Middle frontal gyrus (tissue), 1 donor: ENCODE measurements around the gene SLC8A1.

Source experiments
- DNase-seq: peaks from one replicate; pipeline ENCODE4 v3.0.0-alpha.2; 2015; ENCODE audit warnings: low spot score; ENCODE audit errors: extremely low spot score

SLC8A1 gene

DNA sequence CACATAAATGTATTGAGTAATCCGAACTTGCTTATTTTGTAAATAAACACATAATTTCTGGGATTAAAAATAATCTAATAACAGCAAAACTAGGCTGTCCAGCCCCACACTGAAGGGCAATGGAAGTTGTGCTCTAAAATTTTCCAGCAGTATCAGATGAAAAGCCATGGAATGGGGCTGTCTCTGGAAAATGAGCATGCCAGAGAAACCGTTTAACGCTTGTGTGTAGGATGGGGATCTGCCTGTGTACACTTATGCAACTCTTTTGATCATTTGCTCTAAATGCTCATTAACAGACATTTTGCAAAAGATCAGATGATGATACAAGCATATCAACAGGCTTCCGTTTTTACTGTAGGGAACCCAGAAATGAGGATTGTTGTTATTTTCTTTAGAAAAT lies 177.6 kb downstream of the SLC8A1 start:
- no peak for DNase-seq

GRCh38 chr2:40273734-40274182 lies 178.1 kb downstream of the SLC8A1 start:
- no peak for DNase-seq

DNA sequence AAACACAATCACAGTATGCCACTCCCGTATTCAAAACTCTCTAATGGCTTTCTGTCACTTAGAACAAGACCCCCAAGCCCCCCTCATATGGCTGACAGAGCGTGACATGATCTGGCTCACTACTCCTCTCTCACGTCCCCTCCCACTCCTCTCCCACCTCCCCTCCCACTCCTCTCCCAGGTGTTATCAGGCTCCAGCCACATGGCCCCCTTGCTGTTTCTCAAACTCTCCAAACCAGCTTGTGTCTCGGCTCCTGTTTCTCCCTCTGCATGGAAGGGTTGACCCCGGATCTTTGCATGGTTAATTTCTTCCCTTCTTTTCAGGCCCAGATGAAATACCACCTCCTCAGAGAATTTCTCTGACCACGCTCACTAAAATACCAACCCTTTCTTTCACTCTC lies 180.8 kb downstream of the SLC8A1 start:
- no peak for DNase-seq

DNA sequence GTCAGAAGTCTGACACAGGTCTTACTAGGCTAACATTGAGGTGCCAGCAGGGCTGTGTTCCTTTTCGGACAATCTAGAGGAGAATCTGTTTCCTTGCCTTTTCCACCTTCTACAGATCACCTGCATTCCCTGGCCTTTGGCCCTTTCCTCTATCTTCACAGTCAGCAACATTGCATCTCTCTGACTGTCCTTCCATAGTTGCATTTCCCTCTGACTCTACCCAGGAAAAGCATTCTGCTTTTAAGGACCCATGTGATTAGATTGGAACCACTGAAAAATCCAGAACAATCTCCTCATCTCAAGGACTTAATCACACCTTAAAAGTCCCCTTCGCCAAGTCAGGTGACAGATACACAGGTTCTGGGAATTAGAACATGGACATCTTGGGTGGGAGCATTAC lies 181.5 kb downstream of the SLC8A1 start:
- no peak for DNase-seq

DNA sequence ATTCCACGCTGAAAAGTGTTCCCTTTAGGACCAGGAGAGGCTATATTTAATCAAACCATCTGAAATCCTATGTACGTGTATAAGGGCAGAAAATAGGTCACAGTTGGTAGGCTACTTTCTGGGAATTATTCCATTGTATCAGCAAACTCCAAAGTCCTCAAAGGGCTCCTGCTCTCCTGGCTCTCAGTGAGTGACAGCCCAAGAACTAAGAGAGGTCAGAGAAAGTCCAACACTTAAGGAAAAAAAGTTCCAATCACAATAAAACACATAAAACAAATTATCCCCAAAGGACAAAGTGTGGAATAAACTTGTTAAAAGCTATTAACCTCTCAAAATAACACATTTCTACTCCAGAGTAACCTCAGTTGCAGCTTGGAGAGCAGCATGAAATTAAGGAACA lies 183.3 kb downstream of the SLC8A1 start:
- DNase-seq = no peak

DNA sequence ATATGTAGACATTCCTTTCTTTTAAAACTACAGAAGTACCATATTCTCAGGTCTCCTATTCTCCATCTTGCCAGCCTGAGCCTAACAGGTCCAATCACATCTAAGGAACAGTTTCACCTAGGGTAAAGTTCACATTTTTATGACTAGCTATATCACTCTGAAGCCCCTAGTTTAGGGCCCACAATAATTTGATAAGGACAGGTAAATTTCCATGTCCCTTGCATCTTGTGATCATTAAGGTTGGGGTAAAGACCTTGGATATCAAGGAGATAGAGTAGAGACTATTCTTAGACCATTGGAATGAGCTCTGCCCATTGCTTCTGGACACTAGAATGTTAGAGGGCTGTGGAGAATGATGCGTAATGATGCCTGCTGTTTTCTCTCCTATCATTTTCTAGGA lies 185.7 kb downstream of the SLC8A1 start:
- no peak for DNase-seq

DNA sequence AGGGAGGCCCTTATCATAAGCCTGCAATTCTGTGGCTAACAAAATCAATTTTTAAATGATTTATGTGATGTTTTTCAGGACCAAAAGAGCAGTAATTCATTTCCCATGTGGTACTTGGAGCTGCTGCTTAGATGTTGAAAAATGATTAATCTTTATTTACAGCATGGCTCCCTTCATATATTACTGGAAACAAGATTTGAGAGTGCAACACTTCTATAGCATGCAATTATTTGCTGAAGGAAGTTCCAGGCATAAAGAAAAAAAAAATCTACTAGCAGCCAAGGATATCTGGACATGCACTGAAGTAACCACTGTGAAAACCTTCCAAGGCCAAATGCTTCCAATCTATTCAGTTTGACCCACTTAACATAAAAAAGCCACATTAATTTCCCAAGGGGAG lies 186.3 kb downstream of the SLC8A1 start:
- DNase-seq = no peak

- no peak for DNase-seq
Measured at GRCh38 chr2:40261042-40261441, 190.8 kb downstream of the SLC8A1 start.

DNA sequence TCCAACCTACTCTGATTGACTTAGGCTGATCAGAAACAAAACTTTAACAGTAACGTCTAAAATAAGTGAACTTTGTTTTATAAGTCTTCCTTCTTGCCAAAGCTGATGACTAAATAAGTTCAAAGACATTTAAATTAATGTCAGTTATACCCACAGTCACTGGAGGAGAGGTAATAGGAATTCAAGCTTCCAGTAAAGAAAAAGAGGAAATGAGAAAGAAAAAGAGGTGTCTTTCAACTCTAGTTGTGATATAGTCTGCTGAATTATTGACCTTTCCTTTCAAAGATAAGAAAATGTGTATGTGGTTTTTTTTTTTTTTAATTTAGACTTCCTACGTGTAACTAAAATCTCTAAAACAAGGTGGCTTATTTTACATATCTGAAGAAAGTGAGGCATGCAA lies 191.5 kb downstream of the SLC8A1 start:
- DNase-seq = no peak

GRCh38 chr2:40259900-40260299 lies 192.0 kb downstream of the SLC8A1 start:
- no peak for DNase-seq

DNA sequence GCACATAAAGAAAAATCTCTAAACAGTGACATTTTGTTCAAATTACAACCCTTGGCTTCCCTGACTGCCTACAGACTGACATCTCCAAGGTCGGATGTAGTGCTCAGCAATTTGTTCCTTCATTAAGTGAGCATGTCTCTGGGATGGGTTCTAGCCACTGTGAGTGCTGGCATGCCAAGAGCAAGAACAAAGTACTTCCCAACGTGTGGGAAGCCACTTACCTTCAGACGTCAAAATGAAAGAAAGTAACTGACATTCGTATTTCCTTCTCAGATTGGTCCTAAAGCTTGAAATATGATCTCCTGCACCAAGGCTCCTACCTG lies 193.8 kb downstream of the SLC8A1 start:
- no peak for DNase-seq

GRCh38 chr2:40257340-40258134 lies 194.4 kb downstream of the SLC8A1 start:
- no peak for DNase-seq

- no peak for DNase-seq
Measured at GRCh38 chr2:40256649-40257048, 195.2 kb downstream of the SLC8A1 start.

DNA sequence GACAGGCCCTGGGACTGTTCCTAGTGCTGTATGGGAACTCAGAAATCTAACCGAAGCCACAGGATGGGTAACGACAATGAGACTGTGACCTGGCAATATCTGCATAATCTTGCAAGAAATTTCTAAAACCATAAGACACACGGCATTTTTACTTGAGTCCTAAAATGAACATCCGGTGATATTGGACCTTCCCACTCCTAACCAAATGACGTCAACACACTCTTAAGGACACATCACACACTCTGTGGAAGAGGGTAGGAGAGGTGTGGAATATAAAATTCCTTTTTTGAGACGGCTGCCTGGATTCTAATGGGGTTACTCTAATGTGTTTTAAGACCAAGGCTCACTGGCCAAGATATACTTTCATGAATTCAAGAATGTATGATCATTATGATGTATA lies 195.9 kb downstream of the SLC8A1 start:
- no peak for DNase-seq

DNA sequence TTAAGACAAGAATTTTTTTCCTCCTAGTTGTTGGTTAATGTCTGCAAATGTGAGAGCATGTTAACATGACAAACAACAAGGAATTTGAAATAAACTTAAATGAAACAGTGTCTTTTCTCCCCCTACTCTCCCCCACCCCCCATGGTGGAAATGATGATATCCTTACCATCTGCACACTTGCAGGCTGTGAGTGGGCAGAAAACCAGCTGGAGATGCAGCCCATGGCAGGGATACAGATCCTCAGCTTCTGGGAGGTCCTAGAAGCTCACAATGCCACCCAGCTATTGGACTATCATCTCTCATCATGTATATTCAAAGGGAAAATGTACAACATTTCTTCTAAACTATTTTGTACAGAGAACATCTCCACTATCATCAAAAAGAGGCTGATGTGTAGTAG lies 196.8 kb downstream of the SLC8A1 start:
- no peak for DNase-seq

- no peak for DNase-seq
Measured at GRCh38 chr2:40254611-40255010, 197.3 kb downstream of the SLC8A1 start.

- DNase-seq = no peak
Measured at GRCh38 chr2:40251137-40251536, 200.8 kb downstream of the SLC8A1 start.

- DNase-seq = no peak
Measured at GRCh38 chr2:40249577-40249976, 202.3 kb downstream of the SLC8A1 start.

- no peak for DNase-seq
Measured at GRCh38 chr2:40248294-40248693, 203.6 kb downstream of the SLC8A1 start.

GRCh38 chr2:40244675-40245074 lies 207.2 kb downstream of the SLC8A1 start:
- no peak for DNase-seq

- DNase-seq = no peak
Measured at GRCh38 chr2:40244251-40244650, 207.6 kb downstream of the SLC8A1 start.

DNA sequence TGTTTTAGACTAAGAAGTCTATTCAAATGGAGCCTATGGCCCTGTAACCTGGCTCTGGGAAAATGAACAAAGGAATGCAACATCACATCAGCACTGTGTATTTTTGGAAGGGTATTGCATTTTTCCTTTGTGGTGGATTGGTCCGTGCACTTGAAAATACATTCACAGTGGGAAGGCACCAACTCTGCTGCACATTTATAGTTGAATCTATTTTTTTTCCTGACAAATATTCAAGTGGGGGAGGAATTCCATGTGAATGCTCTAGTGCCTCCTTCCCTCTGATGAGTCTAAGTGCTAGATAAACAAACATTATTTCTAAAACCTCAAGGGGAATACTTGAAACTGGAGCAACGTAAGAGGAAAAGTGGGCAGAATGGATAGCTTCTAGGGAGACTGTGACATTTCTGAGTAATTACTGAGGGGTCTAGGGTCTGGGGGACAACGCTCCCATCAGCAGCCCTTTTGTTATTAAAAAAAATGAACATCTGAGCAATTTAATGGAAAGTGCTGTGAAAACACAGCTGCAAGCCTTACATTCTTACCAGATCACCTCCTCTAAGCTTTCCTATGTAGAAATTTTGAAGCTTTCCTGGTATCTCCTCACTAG lies 208.2 kb downstream of the SLC8A1 start:
- no peak for DNase-seq

DNA sequence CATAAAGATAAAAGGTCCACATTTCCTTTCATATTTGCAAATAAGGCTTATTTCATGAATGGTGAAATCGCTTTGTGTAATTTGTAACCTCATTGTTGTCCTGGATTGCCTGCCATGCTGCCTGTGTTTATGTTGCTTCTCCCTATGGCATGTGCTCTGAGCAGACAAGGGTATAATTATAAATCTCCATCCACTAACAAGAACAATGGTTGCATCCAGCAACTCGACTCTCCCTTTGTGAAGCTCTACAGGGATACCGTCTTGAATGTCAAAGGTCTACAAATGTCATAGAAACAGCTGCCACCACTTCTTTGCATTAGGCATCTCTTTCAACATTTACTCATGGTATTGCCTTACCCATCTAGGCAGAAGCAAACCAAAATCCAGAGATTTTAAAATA lies 209.6 kb downstream of the SLC8A1 start:
- no peak for DNase-seq
